NT2/D1 (cell line): Measurements from ENCODE around the gene CBX8.

Experiments used
- DNase-seq: peaks from one replicate; pipeline ENCODE4 v3.0.0-alpha.2; 2011; ENCODE audit warnings: low read depth, low spot score
- H3K27me3 ChIP-seq: 2 replicates; pipeline ENCODE4 v1.6.0; 2011; ENCODE audit warnings: mild to moderate bottlenecking; ENCODE audit not compliant: insufficient read length, insufficient read depth
- H3K36me3 ChIP-seq: 2 replicates; pipeline ENCODE4 v1.6.1; 2011; ENCODE audit warnings: mild to moderate bottlenecking, low read length, mixed read lengths; ENCODE audit not compliant: insufficient read depth, insufficient read length
- H3K4me1 ChIP-seq: 2 replicates; pipeline ENCODE4 v1.5.1; 2011; ENCODE audit not compliant: insufficient read depth, insufficient read length
- H3K4me3 ChIP-seq: 2 replicates; pipeline ENCODE4 v1.5.1; 2011; ENCODE audit warnings: low read depth; ENCODE audit not compliant: insufficient read length
- H3K9ac ChIP-seq: 2 replicates; pipeline ENCODE4 v1.6.0; 2011; ENCODE audit warnings: low read depth; ENCODE audit not compliant: insufficient read length
- H3K9me3 ChIP-seq: 2 replicates; pipeline ENCODE4 v1.5.1; 2011; ENCODE audit warnings: mild to moderate bottlenecking, low read length; ENCODE audit not compliant: insufficient read depth
- SUZ12 ChIP-seq: IDR thresholded peaks from 2 replicates; pipeline ENCODE4 v1.6.1; 2011; ENCODE audit not compliant: insufficient read length, insufficient read depth; ENCODE audit errors: extremely low read depth
- YY1 ChIP-seq: IDR thresholded peaks from 2 replicates; pipeline ENCODE4 v1.6.1; 2011; ENCODE audit not compliant: insufficient read length, insufficient read depth
- ZNF274 ChIP-seq: IDR thresholded peaks from 2 replicates; pipeline ENCODE4 v1.6.1; 2011; ENCODE audit warnings: mild to moderate bottlenecking, low read depth, low read length

CBX8 gene

DNA sequence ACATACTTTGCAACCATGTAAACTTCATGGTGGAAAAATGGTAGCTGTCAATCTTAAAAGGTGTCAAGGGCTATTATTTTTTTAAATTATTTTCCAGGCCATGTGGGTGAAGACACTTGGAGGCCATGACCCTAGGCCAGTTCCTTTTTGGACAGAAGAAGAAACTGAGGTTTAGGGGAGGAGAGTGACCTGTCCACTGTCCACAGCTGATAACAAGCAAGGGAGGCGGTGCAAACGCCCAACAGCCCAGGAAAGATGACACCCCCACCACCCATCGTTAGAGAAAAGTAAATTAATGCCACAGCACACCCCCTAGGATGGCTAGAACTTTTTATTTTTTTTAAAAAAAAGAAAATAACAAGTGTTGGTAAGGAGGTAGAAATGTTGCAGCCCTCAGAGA lies 46.9 kb downstream of the CBX8 start:
- no peak overlapping the region for H3K9ac ChIP-seq
- H3K27me3 ChIP-seq: peaks cover 30% of the 10 kb centered on the region
- TF ChIP-seq YY1: no peak
- no peak for TF ChIP-seq SUZ12
- no peak for TF ChIP-seq ZNF274

DNA sequence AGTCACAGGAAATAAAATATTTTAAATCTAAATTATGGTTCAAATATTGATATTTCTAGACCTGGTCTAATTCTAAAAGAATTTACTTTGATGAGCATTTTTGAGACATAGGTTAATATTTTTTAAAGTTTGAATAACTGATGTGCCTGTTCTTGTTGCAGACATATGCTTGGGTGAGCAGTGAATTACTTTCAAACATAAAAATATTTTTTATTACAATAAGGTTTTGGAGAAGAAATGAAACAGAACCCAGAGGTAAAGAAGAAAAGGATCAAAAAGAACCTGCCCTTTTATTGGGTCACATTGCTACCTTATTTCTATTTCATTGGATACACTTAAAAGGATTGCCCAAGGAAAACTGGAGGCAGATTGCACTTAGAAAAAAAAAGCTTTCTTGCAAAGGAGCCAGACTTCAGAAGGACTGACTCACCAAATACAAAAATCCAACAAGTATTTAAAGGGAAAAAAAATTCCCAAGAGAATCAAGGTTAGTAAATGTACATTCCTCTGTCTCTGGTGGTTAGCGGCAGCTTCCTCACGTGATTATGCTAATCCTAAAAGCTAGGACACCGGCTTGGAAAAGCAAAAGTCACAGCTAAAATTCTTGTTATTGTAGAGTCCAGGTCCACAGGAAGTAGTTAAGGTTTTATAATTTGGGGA lies 47.6 kb downstream of the CBX8 start:
- no peak overlapping the region for H3K9ac ChIP-seq
- no peak for DNase-seq
- no peaks in the 10 kb centered on the region for H3K9me3 ChIP-seq
- peaks cover 30% of the 10 kb centered on the region for H3K27me3 ChIP-seq
- H3K36me3 ChIP-seq: no peaks in the 10 kb centered on the region
- TF ChIP-seq SUZ12 (no peak), YY1 (no peak), ZNF274 (no peak)
- H3K4me1 ChIP-seq: peaks cover 12% of the 10 kb centered on the region
- no peak overlapping the region for H3K4me3 ChIP-seq

More for the DNA sequence above, 46.9 kb downstream of the CBX8 start:
- H3K4me3 ChIP-seq: no peak overlapping the region
- no peak for DNase-seq
- H3K4me1 ChIP-seq: peaks cover 12% of the 10 kb centered on the region
- H3K36me3 ChIP-seq: no peaks in the 10 kb centered on the region
- no peaks in the 10 kb centered on the region for H3K9me3 ChIP-seq

DNA sequence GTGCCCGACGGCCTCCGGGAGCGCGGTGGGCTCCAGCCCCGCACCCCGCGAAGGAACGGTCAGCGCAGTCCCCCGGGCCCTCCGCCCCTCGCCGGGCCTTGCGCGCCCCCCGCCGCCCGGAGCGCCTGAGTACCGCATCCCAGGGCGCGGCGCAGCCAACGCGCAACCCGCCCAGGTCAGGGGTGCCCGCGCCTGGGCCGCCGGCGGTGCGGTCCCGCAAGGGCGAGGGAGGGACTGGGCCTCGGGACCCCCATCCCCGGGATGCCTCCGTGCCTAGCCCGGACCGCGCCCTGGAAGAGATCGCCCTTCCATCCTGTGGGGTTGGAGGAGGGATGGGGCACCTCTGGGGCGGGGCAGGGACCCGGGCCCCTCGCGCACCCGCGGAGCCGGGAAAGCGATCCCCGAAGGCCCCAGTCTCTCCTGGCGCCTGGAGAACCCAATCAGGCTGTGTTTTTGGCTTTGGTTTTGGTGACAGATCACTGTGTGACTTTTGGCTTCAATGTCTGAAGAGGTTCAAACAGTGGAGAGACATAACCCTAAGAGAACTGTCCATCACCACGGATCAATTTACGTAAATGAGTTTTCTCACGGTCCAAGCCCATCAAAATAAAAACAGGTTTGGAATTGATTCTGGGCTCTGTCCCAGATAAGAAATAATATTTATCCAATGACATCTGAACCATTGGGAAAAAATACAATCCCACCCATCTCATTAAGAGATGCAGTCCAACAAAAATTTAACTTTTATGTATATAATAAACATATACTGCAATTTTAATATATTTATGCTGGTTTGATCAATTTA lies 48.4 kb downstream of the CBX8 start:
- Histone ChIP-seq H3K4me1 (peaks cover 12% of the 10 kb centered on the region), H3K36me3 (no peaks in the 10 kb centered on the region), H3K27me3 (peaks cover 35% of the 10 kb centered on the region), H3K9ac (peak overlapping the region; percentile 77), H3K4me3 (peak overlapping the region; percentile 60), H3K9me3 (no peaks in the 10 kb centered on the region)
- DNase-seq: no peak
- TF ChIP-seq YY1: no peak
- TF ChIP-seq ZNF274: no peak
- TF ChIP-seq SUZ12: no peak

DNA sequence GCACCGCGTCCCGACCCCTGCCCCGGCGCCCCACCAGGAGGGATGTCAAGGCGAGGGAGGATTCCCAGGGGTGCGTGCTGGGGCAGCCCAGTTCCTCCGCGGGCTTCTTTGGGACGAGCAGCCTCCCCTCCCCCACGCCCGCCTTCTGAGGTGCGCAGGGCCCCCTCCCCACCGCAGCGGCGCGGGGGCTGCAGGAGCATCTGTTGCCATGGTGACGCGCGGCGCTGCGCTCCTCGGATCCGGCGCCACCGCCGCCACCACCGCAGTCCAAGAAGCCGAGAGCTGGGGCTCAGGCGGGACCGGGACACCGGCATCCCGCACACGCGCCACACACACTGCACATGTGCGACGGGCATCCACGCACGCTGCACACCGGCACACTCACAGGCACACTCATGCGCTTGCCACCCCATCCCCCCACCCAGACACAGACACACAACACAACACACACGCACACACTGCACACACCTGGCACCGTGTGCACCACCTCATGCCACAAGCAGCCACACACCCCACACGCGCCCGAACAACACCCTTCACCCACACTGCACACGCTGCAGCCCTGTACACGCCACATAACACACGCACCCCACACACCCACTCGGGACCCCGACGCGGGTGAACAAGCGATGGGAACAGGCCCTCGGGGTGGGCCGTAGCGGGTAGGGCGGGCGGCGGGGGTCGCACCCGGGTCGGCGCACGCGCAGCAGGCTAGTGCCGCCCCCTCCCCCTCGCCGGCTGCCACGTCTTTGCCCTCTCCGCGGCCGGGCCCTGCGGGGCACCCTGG lies 49.2 kb downstream of the CBX8 start:
- no peak for TF ChIP-seq SUZ12
- TF ChIP-seq ZNF274: no peak
- TF ChIP-seq YY1: no peak
- Histone ChIP-seq H3K36me3 (no peaks in the 10 kb centered on the region), H3K27me3 (peaks cover 43% of the 10 kb centered on the region), H3K9ac (peak overlapping the region; percentile 77), H3K4me3 (peak overlapping the region; percentile 60), H3K9me3 (no peaks in the 10 kb centered on the region), H3K4me1 (peaks cover 12% of the 10 kb centered on the region)
- DNase-seq: no peak

DNA sequence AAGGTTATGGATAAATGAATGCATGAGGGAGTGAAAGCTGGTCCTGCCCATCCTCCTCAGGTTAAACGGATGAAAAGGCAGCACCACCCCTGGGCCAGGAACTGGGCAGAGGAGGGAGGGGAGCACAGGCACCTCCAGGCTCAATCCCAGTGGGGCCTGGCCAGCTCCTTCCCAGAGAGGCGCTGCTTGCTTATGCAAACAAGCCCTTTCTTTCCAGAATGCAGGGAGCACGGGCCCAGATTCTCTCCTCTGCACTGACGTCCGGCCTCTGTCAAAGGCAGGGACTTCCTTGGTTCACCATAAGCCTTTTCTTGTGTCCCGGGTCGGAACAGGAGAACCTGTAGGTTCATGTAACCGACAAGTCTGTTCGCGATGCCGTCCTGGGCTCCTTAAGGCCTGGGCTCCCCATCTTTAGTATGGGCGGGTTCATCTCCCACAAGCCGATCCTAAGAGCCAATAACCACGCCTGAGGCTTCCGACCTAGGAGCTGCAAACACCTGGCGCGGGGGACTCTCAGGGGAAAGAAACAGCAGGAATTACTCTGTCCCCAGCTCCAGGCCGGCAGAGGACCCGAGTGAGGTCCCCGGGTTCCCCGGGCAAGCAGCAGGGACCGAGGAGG lies 49.9 kb downstream of the CBX8 start:
- TF ChIP-seq SUZ12 (no peak), YY1 (no peak), ZNF274 (no peak)
- Histone ChIP-seq H3K36me3 (no peaks in the 10 kb centered on the region), H3K27me3 (peaks cover 48% of the 10 kb centered on the region), H3K9me3 (no peaks in the 10 kb centered on the region), H3K4me1 (peaks cover 16% of the 10 kb centered on the region), H3K4me3 (peak overlapping the region; percentile 8), H3K9ac (peak overlapping the region; percentile 42)
- peak; percentile 23 for DNase-seq

DNA sequence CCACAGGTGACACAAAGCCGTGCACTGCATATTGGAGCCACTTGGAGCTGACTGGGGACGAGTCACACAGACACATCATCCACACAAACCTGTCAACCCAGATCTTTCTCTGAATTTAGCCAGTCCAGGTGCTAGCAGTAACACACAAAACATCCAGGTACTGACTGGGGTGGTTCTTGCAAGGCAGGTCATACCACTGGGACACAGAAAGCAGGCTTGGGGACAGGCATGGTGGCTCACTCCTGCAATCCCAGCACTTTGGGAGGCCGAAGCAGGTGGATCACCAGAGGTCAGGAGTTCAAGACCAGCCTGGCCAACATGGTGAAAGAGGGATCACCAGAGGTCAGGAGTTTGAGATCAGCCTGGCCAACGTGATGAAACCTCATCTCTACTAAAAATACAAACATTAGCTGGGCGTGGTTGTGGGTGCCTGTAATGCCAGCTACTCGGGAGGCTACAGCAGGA lies 51.2 kb downstream of the CBX8 start:
- Histone ChIP-seq H3K9ac (no peak overlapping the region), H3K9me3 (no peaks in the 10 kb centered on the region), H3K27me3 (peaks cover 56% of the 10 kb centered on the region), H3K4me1 (peaks cover 19% of the 10 kb centered on the region), H3K36me3 (no peaks in the 10 kb centered on the region), H3K4me3 (no peak overlapping the region)
- TF ChIP-seq SUZ12 (no peak), ZNF274 (no peak), YY1 (no peak)
- DNase-seq: no peak

DNA sequence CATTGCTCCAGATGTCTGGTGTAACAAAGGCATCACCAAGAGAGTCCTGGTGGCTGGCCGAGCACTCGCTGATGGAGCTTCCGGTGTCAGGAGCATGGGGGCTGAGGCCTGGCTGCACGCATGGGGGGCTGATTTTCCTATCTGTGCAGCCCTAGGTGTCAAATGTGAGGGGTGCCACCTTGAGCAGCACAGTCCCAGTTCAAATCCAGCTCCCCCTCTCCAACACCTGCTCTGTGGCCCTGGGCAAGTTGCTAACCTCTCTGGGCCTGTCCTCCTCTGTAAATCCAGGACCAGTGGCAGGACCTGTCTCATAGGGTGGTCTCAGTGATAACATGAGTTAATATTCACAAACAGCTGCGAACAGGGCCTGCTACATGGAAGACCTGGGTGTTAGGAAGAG lies 53.3 kb downstream of the CBX8 start:
- Histone ChIP-seq H3K9me3 (no peaks in the 10 kb centered on the region), H3K9ac (no peak overlapping the region), H3K4me3 (no peak overlapping the region), H3K36me3 (no peaks in the 10 kb centered on the region), H3K4me1 (peaks cover 21% of the 10 kb centered on the region), H3K27me3 (peaks cover 54% of the 10 kb centered on the region)
- no peak for TF ChIP-seq YY1
- TF ChIP-seq SUZ12: no peak
- no peak for TF ChIP-seq ZNF274
- no peak for DNase-seq
